OCI-LY3 (cell line): ENCODE results near the gene MEF2C.
A peak's percentile ranks its signal among the peaks of the same experiment; 100 is the strongest.

Source experiments
- H2AFZ ChIP-seq: fragments of 200-600, 300-600 bp; shearing (Covaris generic); 2 replicates; pipeline ENCODE4 v1.6.0; 2014; ENCODE audit warnings: antibody characterized with exemption, low read depth, low read length
- H3K27ac ChIP-seq: fragments of 200-600, 300-600 bp; sonication (generic); 2 replicates; pipeline ENCODE4 v1.5.1; 2014; ENCODE audit warnings: mild to moderate bottlenecking, low read length, moderate library complexity, mixed read lengths
- H3K27me3 ChIP-seq: fragments of 200-600, 300-600 bp; sonication (generic); 2 replicates; pipeline ENCODE4 v1.6.1; 2014; ENCODE audit warnings: low read depth, low read length, mixed read lengths
- H3K36me3 ChIP-seq: fragments of 200-600, 300-600 bp; sonication (generic); replicated peaks from 2 replicates; pipeline ENCODE3; 2014; ENCODE audit warnings: low read depth, low read length, mixed read lengths
- H3K4me1 ChIP-seq: fragments of 300-600, 200-600 bp; sonication (generic); 2 replicates; pipeline ENCODE4 v1.6.1; 2014; ENCODE audit warnings: low read length, mixed read lengths
- H3K4me2 ChIP-seq: fragments of 200-600, 300-600 bp; sonication (generic); 2 replicates; pipeline ENCODE4 v1.6.1; 2014; ENCODE audit warnings: low read length, mixed read lengths
- H3K4me3 ChIP-seq: fragments of 300-600, 200-600 bp; sonication (generic); 2 replicates; pipeline ENCODE4 v1.5.1; 2014; ENCODE audit warnings: antibody characterized with exemption, mild to moderate bottlenecking, low read length, moderate library complexity
- H3K79me2 ChIP-seq: fragments of 300-600, 200-600 bp; shearing (Covaris generic); 2 replicates; pipeline ENCODE4 v1.6.1; 2014; ENCODE audit warnings: mild to moderate bottlenecking, low read length, mixed read lengths
- H3K9ac ChIP-seq: fragments of 300-600, 200-600 bp; shearing (Covaris generic); 2 replicates; pipeline ENCODE4 v1.6.0; 2014; ENCODE audit warnings: mild to moderate bottlenecking, low read length, moderate library complexity
- H3K9me3 ChIP-seq: fragments of 200-600, 300-600 bp; shearing (Covaris generic); 2 replicates; pipeline ENCODE4 v1.6.1; 2014; ENCODE audit warnings: low read length, mixed read lengths; ENCODE audit not compliant: insufficient read depth
- H4K20me1 ChIP-seq: fragments of 200-600, 300-600 bp; sonication (generic); 2 replicates; pipeline ENCODE4 v1.6.1; 2016; ENCODE audit warnings: low read length, mixed read lengths; ENCODE audit not compliant: insufficient read depth
- CTCF ChIP-seq: fragments of 200-600, 300-600 bp; sonication (generic); IDR thresholded peaks from 2 replicates; pipeline ENCODE4 v1.5.1; 2014; ENCODE audit warnings: antibody characterized with exemption, low read length, low read depth
- EZH2phosphoT487 ChIP-seq: fragments of 200-600 bp; shearing (Covaris generic); IDR thresholded peaks from 2 replicates; pipeline ENCODE4 v1.6.1; 2018; ENCODE audit warnings: antibody characterized with exemption, mixed run types, low read depth

Gene MEF2C

GRCh38 chr5:88833371-88834130, 49.4 kb downstream of the MEF2C start:
- H4K20me1 ChIP-seq, result no peaks in the 10 kb centered on the region
- peaks cover 68% of the 10 kb centered on the region for H3K79me2 ChIP-seq
- H2AFZ ChIP-seq, result no peak overlapping the region

GRCh38 chr5:88831816-88832215, 51.2 kb downstream of the MEF2C start:
- Histone ChIP-seq H3K27ac (no peak overlapping the region), H3K36me3 (peaks cover 10% of the 10 kb centered on the region), H3K79me2 (peaks cover 70% of the 10 kb centered on the region), H3K9ac (no peak overlapping the region), H2AFZ (no peak overlapping the region), H3K4me3 (no peak overlapping the region), H3K4me2 (0 out of 2 replicates have a peak overlapping the region, but pooled peaks have one; percentile 6), H3K9me3 (no peaks in the 10 kb centered on the region), H4K20me1 (no peaks in the 10 kb centered on the region), H3K4me1 (peaks cover 75% of the 10 kb centered on the region), H3K27me3 (no peaks in the 10 kb centered on the region)
- TF ChIP-seq CTCF, result no peak
- no peak for TF ChIP-seq EZH2phosphoT487

More at GRCh38 chr5:88833371-88834130, 49.4 kb downstream of the MEF2C start:
- no peaks in the 10 kb centered on the region for H3K27me3 ChIP-seq
- H3K4me2 ChIP-seq, result peak overlapping the region; percentile 46
- peaks cover 16% of the 10 kb centered on the region for H3K36me3 ChIP-seq
- TF ChIP-seq CTCF (no peak), EZH2phosphoT487 (no peak)
- H3K4me3 ChIP-seq, result peak overlapping the region; percentile 50
- H3K9ac ChIP-seq, result peak overlapping the region; percentile 37; the same call in 1 of the 2 replicates
- H3K9me3 ChIP-seq, result no peaks in the 10 kb centered on the region
- peak overlapping the region; percentile 26 for H3K27ac ChIP-seq
- peaks cover 58% of the 10 kb centered on the region for H3K4me1 ChIP-seq

- Histone ChIP-seq H3K9ac (peak overlapping the region; percentile 69; the same call in 1 of the 2 replicates), H3K27me3 (no peaks in the 10 kb centered on the region), H3K79me2 (peaks cover 74% of the 10 kb centered on the region), H2AFZ (no peak overlapping the region), H3K4me3 (peak overlapping the region; percentile 57), H3K27ac (peak overlapping the region; percentile 98), H3K4me1 (peaks cover 87% of the 10 kb centered on the region), H3K9me3 (no peaks in the 10 kb centered on the region), H3K4me2 (peak overlapping the region; percentile 85), H4K20me1 (no peaks in the 10 kb centered on the region), H3K36me3 (peaks cover 4% of the 10 kb centered on the region)
- no peak for TF ChIP-seq CTCF
- TF ChIP-seq EZH2phosphoT487, result no peak
These were observed 52.4 kb downstream of the MEF2C start for GRCh38 chr5:88830567-88830966.

- Histone ChIP-seq H2AFZ (no peak overlapping the region), H3K4me3 (peak overlapping the region; percentile 57), H4K20me1 (no peaks in the 10 kb centered on the region), H3K27me3 (no peaks in the 10 kb centered on the region), H3K4me2 (peak overlapping the region; percentile 85), H3K4me1 (peaks cover 95% of the 10 kb centered on the region), H3K36me3 (peaks cover 4% of the 10 kb centered on the region), H3K27ac (peak overlapping the region; percentile 98), H3K9ac (peak overlapping the region; percentile 69), H3K79me2 (peaks cover 82% of the 10 kb centered on the region), H3K9me3 (no peaks in the 10 kb centered on the region)
- TF ChIP-seq CTCF, result no peak
- TF ChIP-seq EZH2phosphoT487, result no peak
These were observed 53.2 kb downstream of the MEF2C start for GRCh38 chr5:88829775-88830174.
